Skeletal muscle satellite cell (primary cell): ENCODE measurements around the gene F2.

Source experiments
- H3K27me3 ChIP-seq: 2 replicates; pipeline ENCODE4 v1.7.0; 2013; ENCODE audit warnings: low read length; ENCODE audit not compliant: control insufficient read depth, insufficient read depth
- H3K36me3 ChIP-seq: 2 replicates; pipeline ENCODE4 v1.7.0; 2013; ENCODE audit warnings: mild to moderate bottlenecking, control low read depth, low read length; ENCODE audit not compliant: insufficient read depth
- H3K4me1 ChIP-seq: 2 replicates; pipeline ENCODE4 v1.7.0; 2013; ENCODE audit warnings: low read length; ENCODE audit not compliant: control insufficient read depth, insufficient read depth
- H3K4me2 ChIP-seq: 2 replicates; pipeline ENCODE4 v1.7.0; 2013; ENCODE audit warnings: mild to moderate bottlenecking, low read length
- H3K4me3 ChIP-seq: 2 replicates; pipeline ENCODE4 v1.7.0; 2013; ENCODE audit warnings: low read length
- H3K9ac ChIP-seq: 2 replicates; pipeline ENCODE4 v1.7.0; 2013; ENCODE audit warnings: mild to moderate bottlenecking, low read depth, low read length, moderate library complexity
- H3K9me3 ChIP-seq: replicated peaks from 2 replicates; pipeline ENCODE4 v1.7.0; 2013; ENCODE audit warnings: mild to moderate bottlenecking, control low read depth, low read length

Gene F2

GRCh38 chr11:46692450-46692849 is 26.6 kb upstream of the F2 start:
- H3K4me3 ChIP-seq: no peak overlapping the region
- H3K36me3 ChIP-seq: peaks cover 49% of the 10 kb centered on the region
- no peak overlapping the region for H3K9ac ChIP-seq
- H3K9me3 ChIP-seq: no peaks in the 10 kb centered on the region
- H3K27me3 ChIP-seq: no peaks in the 10 kb centered on the region
- no peak overlapping the region for H3K4me2 ChIP-seq
- H3K4me1 ChIP-seq: peaks cover 45% of the 10 kb centered on the region

GRCh38 chr11:46693597-46694012 is 25.4 kb upstream of the F2 start:
- no peak overlapping the region for H3K4me2 ChIP-seq
- H3K4me1 ChIP-seq: peaks cover 44% of the 10 kb centered on the region
- no peak overlapping the region for H3K9ac ChIP-seq
- no peaks in the 10 kb centered on the region for H3K27me3 ChIP-seq
- H3K4me3 ChIP-seq: no peak overlapping the region
- no peaks in the 10 kb centered on the region for H3K9me3 ChIP-seq
- peaks cover 39% of the 10 kb centered on the region for H3K36me3 ChIP-seq

GRCh38 chr11:46694072-46694471 is 24.9 kb upstream of the F2 start:
- no peak overlapping the region for H3K4me3 ChIP-seq
- H3K27me3 ChIP-seq: no peaks in the 10 kb centered on the region
- no peak overlapping the region for H3K4me2 ChIP-seq
- H3K9me3 ChIP-seq: no peaks in the 10 kb centered on the region
- peaks cover 39% of the 10 kb centered on the region for H3K36me3 ChIP-seq
- peak overlapping the region; percentile 10 for H3K9ac ChIP-seq
- peaks cover 48% of the 10 kb centered on the region for H3K4me1 ChIP-seq

- H3K36me3 ChIP-seq: peaks cover 39% of the 10 kb centered on the region
- no peaks in the 10 kb centered on the region for H3K9me3 ChIP-seq
- peaks cover 53% of the 10 kb centered on the region for H3K4me1 ChIP-seq
- no peak overlapping the region for H3K4me3 ChIP-seq
- H3K9ac ChIP-seq: peak overlapping the region; percentile 10
- H3K4me2 ChIP-seq: no peak overlapping the region
- no peaks in the 10 kb centered on the region for H3K27me3 ChIP-seq
Observed at GRCh38 chr11:46694607-46695006, 24.4 kb upstream of the F2 start.

GRCh38 chr11:46695345-46696211 is 23.4 kb upstream of the F2 start:
- Histone ChIP-seq H3K36me3 (peaks cover 38% of the 10 kb centered on the region), H3K27me3 (no peaks in the 10 kb centered on the region), H3K4me3 (no peak overlapping the region), H3K9me3 (no peaks in the 10 kb centered on the region), H3K4me2 (no peak overlapping the region), H3K9ac (no peak overlapping the region), H3K4me1 (peaks cover 53% of the 10 kb centered on the region)

DNA sequence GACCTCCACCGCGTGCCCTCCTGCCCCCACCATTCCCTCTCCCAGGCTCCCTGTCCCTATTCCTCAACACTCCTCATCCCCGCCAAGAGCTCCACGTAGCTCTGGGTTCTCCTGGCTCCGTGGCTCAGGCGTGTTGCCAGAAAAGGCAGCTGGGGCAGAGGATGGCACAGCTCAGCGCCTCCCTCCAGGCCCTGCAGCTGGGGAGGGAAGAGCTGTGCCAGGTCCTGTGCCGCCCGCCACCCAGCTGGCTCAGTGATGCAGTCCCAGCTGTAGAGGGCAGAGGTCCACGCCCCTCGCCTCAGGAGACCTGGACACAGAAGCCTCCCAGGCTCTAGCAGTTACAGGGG is 22.8 kb upstream of the F2 start:
- Histone ChIP-seq H3K4me3 (no peak overlapping the region), H3K4me2 (no peak overlapping the region), H3K4me1 (peaks cover 53% of the 10 kb centered on the region), H3K9me3 (no peaks in the 10 kb centered on the region), H3K9ac (no peak overlapping the region), H3K27me3 (no peaks in the 10 kb centered on the region), H3K36me3 (peaks cover 34% of the 10 kb centered on the region)

- no peaks in the 10 kb centered on the region for H3K27me3 ChIP-seq
- peaks cover 58% of the 10 kb centered on the region for H3K4me1 ChIP-seq
- no peaks in the 10 kb centered on the region for H3K9me3 ChIP-seq
- no peak overlapping the region for H3K9ac ChIP-seq
- H3K4me3 ChIP-seq: peak overlapping the region; percentile 29
- peaks cover 28% of the 10 kb centered on the region for H3K36me3 ChIP-seq
- H3K4me2 ChIP-seq: peak overlapping the region; percentile 90
Observed at GRCh38 chr11:46697303-46697702, 21.7 kb upstream of the F2 start.

DNA sequence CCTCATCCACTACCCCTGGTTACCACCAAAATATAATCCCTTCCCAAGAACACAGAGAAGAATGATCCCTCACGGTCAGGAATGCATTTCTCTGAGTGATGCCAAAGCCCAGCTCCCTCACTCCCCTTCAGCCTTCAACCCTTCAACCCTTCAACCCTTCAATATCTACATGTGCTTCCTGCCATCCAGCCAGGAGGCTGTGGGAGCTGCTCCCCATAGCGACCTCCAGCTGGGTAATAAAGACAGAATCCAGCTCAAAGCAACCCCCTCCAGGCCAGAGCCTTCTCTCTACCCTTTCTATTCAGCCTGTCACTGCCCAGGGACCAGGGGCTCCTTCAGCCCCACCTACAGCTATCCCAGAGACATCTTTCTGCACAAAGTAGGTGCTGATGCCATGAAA is 21.3 kb upstream of the F2 start:
- Histone ChIP-seq H3K4me2 (peak overlapping the region; percentile 90), H3K9ac (peak overlapping the region; percentile 20), H3K9me3 (no peaks in the 10 kb centered on the region), H3K4me1 (peaks cover 58% of the 10 kb centered on the region), H3K4me3 (peak overlapping the region; percentile 29), H3K36me3 (peaks cover 31% of the 10 kb centered on the region), H3K27me3 (no peaks in the 10 kb centered on the region)

DNA sequence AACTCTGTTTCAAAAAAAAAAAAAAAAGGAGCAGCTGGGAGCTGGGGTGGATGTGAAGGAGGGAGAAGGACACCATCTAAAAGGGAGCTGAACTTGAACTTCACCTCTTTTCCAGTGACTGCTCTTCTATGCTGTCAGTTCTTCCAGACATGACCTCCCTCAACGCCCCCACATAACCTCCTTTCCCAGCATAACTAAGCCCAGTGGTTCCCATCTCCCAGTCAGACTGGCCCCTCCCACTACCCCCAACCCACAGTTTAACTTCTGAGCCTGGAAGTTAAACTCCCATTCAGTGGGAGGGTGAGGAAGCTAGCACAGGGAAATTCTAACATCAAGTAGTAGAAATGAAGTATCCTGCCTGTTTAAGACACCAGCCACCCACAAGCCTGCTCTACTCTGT is 20.4 kb upstream of the F2 start:
- H3K4me1 ChIP-seq: peaks cover 55% of the 10 kb centered on the region

DNA sequence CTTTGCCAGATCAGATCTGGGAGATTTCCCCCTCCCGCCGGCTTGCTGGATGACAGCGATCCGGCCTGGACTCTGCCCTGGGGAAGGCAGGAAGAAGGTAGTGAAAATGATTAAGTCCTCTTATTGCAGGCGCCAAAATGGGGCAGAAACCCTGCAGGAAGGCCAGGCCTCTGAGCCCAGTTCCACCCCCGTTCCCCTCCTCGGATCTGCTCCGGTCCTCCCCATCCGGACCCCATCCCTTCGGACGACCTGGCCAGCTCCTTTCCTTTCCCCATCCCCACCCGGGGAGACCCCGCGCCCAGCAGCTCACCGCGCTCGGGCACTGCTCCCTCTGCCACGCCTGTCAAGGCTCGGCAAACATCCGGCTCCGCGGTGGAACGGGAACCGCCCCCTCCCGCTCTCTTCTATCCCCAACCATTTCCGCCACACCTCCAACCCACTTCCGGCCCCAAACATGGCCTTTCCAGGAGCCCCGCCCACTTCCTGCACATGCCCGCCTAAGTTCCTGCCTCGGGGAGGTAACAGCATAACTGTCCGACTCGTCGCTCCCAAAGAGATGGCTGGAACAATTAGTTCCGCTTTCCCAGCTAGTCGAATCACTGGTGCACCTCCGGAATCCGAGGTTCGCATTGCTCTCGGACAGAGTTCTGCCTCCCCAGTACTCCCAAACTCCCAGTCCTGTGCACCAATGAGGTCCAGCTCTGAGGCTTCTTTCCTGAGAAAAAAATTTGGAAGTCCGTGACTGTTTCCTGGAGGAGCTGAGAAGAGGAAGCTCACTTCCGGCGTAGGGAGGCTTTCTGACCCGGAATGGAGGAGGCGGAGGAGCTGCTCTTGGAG is 18.6 kb upstream of the F2 start, which contains the start of the genes ARHGAP1 and ZNF408:
TSS of gene ARHGAP1 (minus strand) at position 379 of the 837 bp plus-strand sequence. CDS start 4,512 bp downstream, outside the sequence.
TSS of gene ZNF408 (plus strand) at position 791 of the 837 bp plus-strand sequence. CDS start at position 808, 17 bp downstream.
- Histone ChIP-seq H3K9ac (peak within 1 kb of the TSS; percentile 94), H3K27me3 (no peaks in the 10 kb centered on the region), H3K36me3 (peaks cover 42% of the 10 kb centered on the region), H3K4me3 (peak within 1 kb of the TSS; percentile 99), H3K9me3 (no peaks in the 10 kb centered on the region), H3K4me1 (peaks cover 39% of the 10 kb centered on the region), H3K4me2 (peak within 1 kb of the TSS; percentile 90)

More for the DNA sequence above, 20.4 kb upstream of the F2 start:
- Histone ChIP-seq H3K4me2 (peak overlapping the region; percentile 90), H3K36me3 (peaks cover 40% of the 10 kb centered on the region), H3K9me3 (no peaks in the 10 kb centered on the region), H3K27me3 (no peaks in the 10 kb centered on the region), H3K4me3 (peak overlapping the region; percentile 31), H3K9ac (peak overlapping the region; percentile 94)

DNA sequence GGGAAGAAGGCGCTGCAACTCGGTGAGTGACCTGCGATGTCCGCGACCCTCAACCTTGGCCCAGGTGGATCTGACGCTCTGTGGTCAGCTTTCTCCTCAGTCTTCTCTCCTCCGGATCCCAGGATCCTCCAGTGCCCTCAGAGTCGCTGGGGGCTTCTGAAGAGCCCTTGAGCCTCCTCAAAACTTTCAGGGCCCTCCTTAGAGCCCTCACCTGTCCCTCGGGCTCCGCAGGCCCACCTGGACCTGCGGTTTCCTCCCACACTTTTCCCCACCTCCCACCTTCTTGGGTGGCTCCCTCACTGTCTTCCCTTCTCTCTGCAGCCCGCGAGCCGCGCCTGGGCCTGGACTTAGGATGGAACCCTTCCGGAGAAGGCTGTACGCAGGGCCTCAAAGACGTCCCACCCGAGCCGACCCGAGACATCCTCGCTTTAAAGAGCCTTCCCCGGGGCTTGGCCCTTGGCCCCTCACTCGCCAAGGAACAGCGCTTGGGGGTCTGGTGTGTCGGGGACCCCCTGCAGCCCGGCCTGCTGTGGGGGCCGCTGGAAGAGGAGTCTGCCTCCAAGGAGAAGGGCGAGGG is 17.8 kb upstream of the F2 start:
- Histone ChIP-seq H3K9ac (peak overlapping the region; percentile 94), H3K4me2 (peak overlapping the region; percentile 90), H3K27me3 (no peaks in the 10 kb centered on the region), H3K4me1 (peaks cover 33% of the 10 kb centered on the region), H3K9me3 (no peaks in the 10 kb centered on the region), H3K4me3 (peak overlapping the region; percentile 99), H3K36me3 (peaks cover 41% of the 10 kb centered on the region)
